ENCODE measurements around the gene MEF2A.

The MEF2A gene

GRCh38 chr15:99616129-99616528 is 50.3 kb downstream of the MEF2A start:
- Histone ChIP-seq H3K4me3 (ENCODE audit: insufficient read length, low read depth) (no peak overlapping the region), H3K4me1 (ENCODE audit: insufficient read depth, insufficient read length) (no peaks in the 10 kb centered on the region), H3K9me3 (ENCODE audit: insufficient read depth, low read length) (no peaks in the 10 kb centered on the region), H3K36me3 (ENCODE audit: insufficient read depth, insufficient read length, low read length) (no peaks in the 10 kb centered on the region), H3K27me3 (ENCODE audit: insufficient read depth, insufficient read length) (no peaks in the 10 kb centered on the region), H3K9ac (ENCODE audit: insufficient read length, low read depth) (no peak overlapping the region)
- no peak for TF ChIP-seq YY1 (IDR thresholded peaks at IDR 0.05; ENCODE audit: insufficient read depth, insufficient read length)
- TF ChIP-seq ZNF274 (IDR thresholded peaks at IDR 0.05; ENCODE audit: low read depth, low read length) = no peak
- no peak for TF ChIP-seq SUZ12 (IDR thresholded peaks at IDR 0.05; ENCODE audit: extremely low read depth, insufficient read depth, insufficient read length)
- no peak for DNase-seq (ENCODE audit: low read depth, low spot score)

GRCh38 chr15:99616773-99617342 is 51.1 kb downstream of the MEF2A start:
- DNase-seq (ENCODE audit: low read depth, low spot score) = no peak
- no peak for TF ChIP-seq ZNF274 (IDR thresholded peaks at IDR 0.05; ENCODE audit: low read depth, low read length)
- TF ChIP-seq YY1 (IDR thresholded peaks at IDR 0.05; ENCODE audit: insufficient read depth, insufficient read length) = no peak
- no peak for TF ChIP-seq SUZ12 (IDR thresholded peaks at IDR 0.05; ENCODE audit: extremely low read depth, insufficient read depth, insufficient read length)
- Histone ChIP-seq H3K4me1 (ENCODE audit: insufficient read depth, insufficient read length) (no peaks in the 10 kb centered on the region), H3K27me3 (ENCODE audit: insufficient read depth, insufficient read length) (no peaks in the 10 kb centered on the region), H3K9ac (ENCODE audit: insufficient read length, low read depth) (no peak overlapping the region), H3K4me3 (ENCODE audit: insufficient read length, low read depth) (no peak overlapping the region), H3K36me3 (ENCODE audit: insufficient read depth, insufficient read length, low read length) (no peaks in the 10 kb centered on the region), H3K9me3 (ENCODE audit: insufficient read depth, low read length) (no peaks in the 10 kb centered on the region)

- Histone ChIP-seq H3K4me1 (ENCODE audit: insufficient read depth, insufficient read length) (no peaks in the 10 kb centered on the region), H3K9ac (ENCODE audit: insufficient read length, low read depth) (no peak overlapping the region), H3K4me3 (ENCODE audit: insufficient read length, low read depth) (no peak overlapping the region), H3K27me3 (ENCODE audit: insufficient read depth, insufficient read length) (no peaks in the 10 kb centered on the region), H3K36me3 (ENCODE audit: insufficient read depth, insufficient read length, low read length) (no peaks in the 10 kb centered on the region), H3K9me3 (ENCODE audit: insufficient read depth, low read length) (no peaks in the 10 kb centered on the region)
- TF ChIP-seq ZNF274 (IDR thresholded peaks at IDR 0.05; ENCODE audit: low read depth, low read length) (no peak), YY1 (IDR thresholded peaks at IDR 0.05; ENCODE audit: insufficient read depth, insufficient read length) (no peak), SUZ12 (IDR thresholded peaks at IDR 0.05; ENCODE audit: extremely low read depth, insufficient read depth, insufficient read length) (no peak)
- no peak for DNase-seq (ENCODE audit: low read depth, low spot score)
Observed at GRCh38 chr15:99618941-99619411, 53.2 kb downstream of the MEF2A start.

- Histone ChIP-seq H3K27me3 (ENCODE audit: insufficient read depth, insufficient read length) (no peaks in the 10 kb centered on the region), H3K36me3 (ENCODE audit: insufficient read depth, insufficient read length, low read length) (no peaks in the 10 kb centered on the region)
- DNase-seq (ENCODE audit: low read depth, low spot score) = no peak
Observed at GRCh38 chr15:99619712-99620111, 53.9 kb downstream of the MEF2A start.

GRCh38 chr15:99620178-99620577 is 54.4 kb downstream of the MEF2A start:
- Histone ChIP-seq H3K4me1 (ENCODE audit: insufficient read depth, insufficient read length) (no peaks in the 10 kb centered on the region), H3K9ac (ENCODE audit: insufficient read length, low read depth) (no peak overlapping the region), H3K4me3 (ENCODE audit: insufficient read length, low read depth) (no peak overlapping the region), H3K36me3 (ENCODE audit: insufficient read depth, insufficient read length, low read length) (no peaks in the 10 kb centered on the region), H3K27me3 (ENCODE audit: insufficient read depth, insufficient read length) (no peaks in the 10 kb centered on the region), H3K9me3 (ENCODE audit: insufficient read depth, low read length) (peaks cover 10% of the 10 kb centered on the region)
- no peak for TF ChIP-seq SUZ12 (IDR thresholded peaks at IDR 0.05; ENCODE audit: extremely low read depth, insufficient read depth, insufficient read length)
- no peak for TF ChIP-seq YY1 (IDR thresholded peaks at IDR 0.05; ENCODE audit: insufficient read depth, insufficient read length)
- TF ChIP-seq ZNF274 (IDR thresholded peaks at IDR 0.05; ENCODE audit: low read depth, low read length) = no peak
- no peak for DNase-seq (ENCODE audit: low read depth, low spot score)

More at GRCh38 chr15:99619712-99620111, 53.9 kb downstream of the MEF2A start:
- Histone ChIP-seq H3K4me1 (ENCODE audit: insufficient read depth, insufficient read length) (no peaks in the 10 kb centered on the region), H3K4me3 (ENCODE audit: insufficient read length, low read depth) (no peak overlapping the region), H3K9me3 (ENCODE audit: insufficient read depth, low read length) (peaks cover 6% of the 10 kb centered on the region), H3K9ac (ENCODE audit: insufficient read length, low read depth) (no peak overlapping the region)
- TF ChIP-seq YY1 (IDR thresholded peaks at IDR 0.05; ENCODE audit: insufficient read depth, insufficient read length) (no peak), ZNF274 (IDR thresholded peaks at IDR 0.05; ENCODE audit: low read depth, low read length) (no peak), SUZ12 (IDR thresholded peaks at IDR 0.05; ENCODE audit: extremely low read depth, insufficient read depth, insufficient read length) (no peak)

- no peaks in the 10 kb centered on the region for H3K4me1 ChIP-seq (ENCODE audit: insufficient read depth, insufficient read length)
- no peak for DNase-seq (ENCODE audit: low read depth, low spot score)
- no peaks in the 10 kb centered on the region for H3K36me3 ChIP-seq (ENCODE audit: insufficient read depth, insufficient read length, low read length)
- no peak overlapping the region for H3K9ac ChIP-seq (ENCODE audit: insufficient read length, low read depth)
- no peak for TF ChIP-seq ZNF274 (IDR thresholded peaks at IDR 0.05; ENCODE audit: low read depth, low read length)
- no peak for TF ChIP-seq YY1 (IDR thresholded peaks at IDR 0.05; ENCODE audit: insufficient read depth, insufficient read length)
- TF ChIP-seq SUZ12 (IDR thresholded peaks at IDR 0.05; ENCODE audit: extremely low read depth, insufficient read depth, insufficient read length) = no peak
- H3K27me3 ChIP-seq (ENCODE audit: insufficient read depth, insufficient read length) = no peaks in the 10 kb centered on the region
- no peak overlapping the region for H3K4me3 ChIP-seq (ENCODE audit: insufficient read length, low read depth)
- peaks cover 12% of the 10 kb centered on the region for H3K9me3 ChIP-seq (ENCODE audit: insufficient read depth, low read length)
Observed at GRCh38 chr15:99621767-99622166, 56.0 kb downstream of the MEF2A start.

GRCh38 chr15:99628374-99629001 is 62.7 kb downstream of the MEF2A start:
- Histone ChIP-seq H3K9me3 (ENCODE audit: insufficient read depth, low read length) (peaks cover 12% of the 10 kb centered on the region), H3K4me1 (ENCODE audit: insufficient read depth, insufficient read length) (no peaks in the 10 kb centered on the region), H3K36me3 (ENCODE audit: insufficient read depth, insufficient read length, low read length) (peaks cover 3% of the 10 kb centered on the region), H3K27me3 (ENCODE audit: insufficient read depth, insufficient read length) (no peaks in the 10 kb centered on the region), H3K9ac (ENCODE audit: insufficient read length, low read depth) (no peak overlapping the region), H3K4me3 (ENCODE audit: insufficient read length, low read depth) (no peak overlapping the region)
- no peak for DNase-seq (ENCODE audit: low read depth, low spot score)
- no peak for TF ChIP-seq ZNF274 (IDR thresholded peaks at IDR 0.05; ENCODE audit: low read depth, low read length)
- no peak for TF ChIP-seq YY1 (IDR thresholded peaks at IDR 0.05; ENCODE audit: insufficient read depth, insufficient read length)
- TF ChIP-seq SUZ12 (IDR thresholded peaks at IDR 0.05; ENCODE audit: extremely low read depth, insufficient read depth, insufficient read length) = no peak

Data from NT2/D1 (cell line).